ENCODE measurements around the gene NIBAN1. TPM values are rescaled to one million over a fixed set of nuclear protein-coding genes. Genes with fewer than 3 reads are reported as not detected.

The NIBAN1 gene
- total RNA-seq, 1 experiment from 2014 or later = 6.7 TPM

GRCh38 chr1:184945678-184946412 is 28.5 kb downstream of the NIBAN1 start:
- CTCF ChIA-PET = no interaction called here
- no TSS peak for BruUV-seq (replicated peaks)
- no peak overlapping the region for H3K27ac ChIP-seq (ENCODE audit: low read length)
- in situ Hi-C loops (cut with HindIII; ENCODE audit: low pct_unique_long_range_greater_than_20kb, low sequenced_read_pairs) (no loop called here), intact Hi-C loops (cut with micrococcal nuclease; ENCODE audit: unreplicated experiment) (no loop called here)
- POLR2A ChIA-PET = no interaction called here
- no peaks in the 10 kb centered on the region for H3K9me3 ChIP-seq (ENCODE audit: control insufficient read depth, insufficient read depth, low read depth, low read length)
- no peak for ATAC-seq
- no peaks in the 10 kb centered on the region for H3K36me3 ChIP-seq (ENCODE audit: control insufficient read depth, insufficient read depth, low read length)
- no peak for DNase-seq (ENCODE audit: low read depth, low spot score)
- no peaks in the 10 kb centered on the region for H3K27me3 ChIP-seq (ENCODE audit: control insufficient read depth, insufficient read depth, low read length)
- no peaks in the 10 kb centered on the region for H3K4me1 ChIP-seq (ENCODE audit: control insufficient read depth, insufficient read depth, low read length)
- no peak overlapping the region for H3K4me3 ChIP-seq (ENCODE audit: low read depth in 2 of 2, low read length in 2 of 2)
- TF ChIP-seq POLR2AphosphoS5 (IDR thresholded peaks at IDR 0.05; ENCODE audit: low read depth, low read length) (no peak), REST (IDR thresholded peaks at IDR 0.05; ENCODE audit: insufficient read depth in 1 of 2, low read depth in 2 of 2, low read length in 1 of 2) (no peak), SIN3A (IDR thresholded peaks at IDR 0.05; ENCODE audit: borderline replicate concordance, insufficient read depth, low read depth, low read length) (no peak), CTCF (IDR thresholded peaks at IDR 0.05) (no peak), TCF7L2 (IDR thresholded peaks at IDR 0.05; ENCODE audit: low read depth, low read length) (no peak)

- ChIA-PET POLR2A (no interaction called here), CTCF (no interaction called here)
- TF ChIP-seq REST (IDR thresholded peaks at IDR 0.05; ENCODE audit: insufficient read depth in 1 of 2, low read depth in 2 of 2, low read length in 1 of 2) (no peak), POLR2AphosphoS5 (IDR thresholded peaks at IDR 0.05; ENCODE audit: low read depth, low read length) (no peak), CTCF (IDR thresholded peaks at IDR 0.05) (no peak), SIN3A (IDR thresholded peaks at IDR 0.05; ENCODE audit: borderline replicate concordance, insufficient read depth, low read depth, low read length) (no peak), TCF7L2 (IDR thresholded peaks at IDR 0.05; ENCODE audit: low read depth, low read length) (no peak)
- BruUV-seq (replicated peaks) = no TSS peak
- Histone ChIP-seq H3K4me3 (ENCODE audit: low read depth in 2 of 2, low read length in 2 of 2) (no peak overlapping the region), H3K36me3 (ENCODE audit: control insufficient read depth, insufficient read depth, low read length) (no peaks in the 10 kb centered on the region), H3K4me1 (ENCODE audit: control insufficient read depth, insufficient read depth, low read length) (no peaks in the 10 kb centered on the region), H3K27me3 (ENCODE audit: control insufficient read depth, insufficient read depth, low read length) (no peaks in the 10 kb centered on the region), H3K27ac (ENCODE audit: low read length) (no peak overlapping the region), H3K9me3 (ENCODE audit: control insufficient read depth, insufficient read depth, low read depth, low read length) (no peaks in the 10 kb centered on the region)
- intact Hi-C loops (cut with micrococcal nuclease; ENCODE audit: unreplicated experiment) (no loop called here), in situ Hi-C loops (cut with HindIII; ENCODE audit: low pct_unique_long_range_greater_than_20kb, low sequenced_read_pairs) (no loop called here)
- ATAC-seq = no peak
- DNase-seq (ENCODE audit: low read depth, low spot score) = no peak
Measured at GRCh38 chr1:184945029-184945428, 29.3 kb downstream of the NIBAN1 start.

Data from Panc1 (cell line).